Measurements from ENCODE around the gene BIVM. TPM values are rescaled to one million over a fixed set of nuclear protein-coding genes. Genes with fewer than 3 reads are reported as not detected.
A peak's percentile ranks its signal among the peaks of the same experiment; 100 is the strongest.

BIVM gene
- total and polyA plus RNA-seq, 4 donors = 7.4 to 17.8 (median 11.3) TPM

- H3K9ac ChIP-seq (ENCODE audit: low read depth in 1 of 2, low read length in 2 of 2) = peak overlapping the region; percentile 79 to 94
- H3K27ac ChIP-seq (ENCODE audit: low read depth in 1 of 2, low read length in 2 of 2) = peak overlapping the region; percentile 91 to 96
- H3K9me3 ChIP-seq (ENCODE audit: control insufficient read depth in 4 of 4, low read length in 3 of 4) = no peaks in the 10 kb centered on the region
- peaks cover 3 to 35% (median 28%) of the 10 kb centered on the region in 4 donors for H3K4me1 ChIP-seq (ENCODE audit: control insufficient read depth in 4 of 4, insufficient read depth in 4 of 4, low read length in 3 of 4)
- DNase-seq (ENCODE audit: low spot score) = no peak
- TF ChIP-seq REST (IDR thresholded peaks at IDR 0.05) = no peak
- TF ChIP-seq YY1 (IDR thresholded peaks at IDR 0.05) = no peak
- TF ChIP-seq ZBTB33 (IDR thresholded peaks at IDR 0.05) = no peak
- no peak for TF ChIP-seq FOXA2 (IDR thresholded peaks at IDR 0.05)
- no peak for TF ChIP-seq JUND (IDR thresholded peaks at IDR 0.05)
- TF ChIP-seq RAD21 (IDR thresholded peaks at IDR 0.05) = peak in 1 of 2 donors; percentile 28
- TF ChIP-seq SP1 (IDR thresholded peaks at IDR 0.05) = no peak
- TF ChIP-seq TAF1 (conservative IDR thresholded peaks at IDR 0.05) = no peak
- WGBS = under 1% methylated on average over 31 of the region's 31 CpGs
- H3K4me3 ChIP-seq (ENCODE audit: low read depth in 1 of 3, low read length in 3 of 3) = peak overlapping the region; percentile 73 to 95 (median 93)
- no peaks in the 10 kb centered on the region for H3K27me3 ChIP-seq (ENCODE audit: control insufficient read depth in 4 of 4, insufficient read depth in 4 of 4, low read length in 3 of 4)
- no peaks in the 10 kb centered on the region for H3K36me3 ChIP-seq (ENCODE audit: control insufficient read depth in 4 of 4, insufficient read depth in 3 of 4, low read depth in 1 of 4, low read length in 3 of 4)
Observed at GRCh38 chr13:102846261-102847015, 47.5 kb downstream of the BIVM start.

- 10% methylated on average over 12 of the region's 12 CpGs for WGBS
- Histone ChIP-seq H3K4me1 (ENCODE audit: control insufficient read depth in 4 of 4, insufficient read depth in 4 of 4, low read length in 3 of 4) (peaks cover 3 to 35% (median 28%) of the 10 kb centered on the region in 4 donors), H3K27ac (ENCODE audit: low read depth in 1 of 2, low read length in 2 of 2) (peak overlapping the region; percentile 91 to 96), H3K27me3 (ENCODE audit: control insufficient read depth in 4 of 4, insufficient read depth in 4 of 4, low read length in 3 of 4) (no peaks in the 10 kb centered on the region), H3K9me3 (ENCODE audit: control insufficient read depth in 4 of 4, low read length in 3 of 4) (no peaks in the 10 kb centered on the region), H3K9ac (ENCODE audit: low read depth in 1 of 2, low read length in 2 of 2) (peak overlapping the region; percentile 79 to 94), H3K36me3 (ENCODE audit: control insufficient read depth in 4 of 4, insufficient read depth in 3 of 4, low read depth in 1 of 4, low read length in 3 of 4) (no peaks in the 10 kb centered on the region), H3K4me3 (ENCODE audit: low read depth in 1 of 3, low read length in 3 of 3) (peak overlapping the region; percentile 73 to 95 (median 93))
- TF ChIP-seq CTCF (IDR thresholded peaks at IDR 0.05; ENCODE audit: low read depth, low read length, missing input control) (peak; percentile 69), NR2F2 (IDR thresholded peaks at IDR 0.05) (no peak), REST (IDR thresholded peaks at IDR 0.05) (no peak), RAD21 (IDR thresholded peaks at IDR 0.05) (peak; percentile 85 to 86), HNF4A (conservative IDR thresholded peaks at IDR 0.05) (peak in 1 of 2 donors; percentile 21), HNF4G (IDR thresholded peaks at IDR 0.05) (no peak), EGR1 (IDR thresholded peaks at IDR 0.05; ENCODE audit: low read depth in 2 of 2) (peak in 1 of 2 donors; percentile 60), SP1 (IDR thresholded peaks at IDR 0.05) (peak; percentile 10), RXRA (IDR thresholded peaks at IDR 0.05) (peak in 1 of 2 donors; percentile 26), ATF3 (IDR thresholded peaks at IDR 0.05) (peak; percentile 17)
- no peak for DNase-seq (ENCODE audit: low spot score)
Observed at GRCh38 chr13:102847272-102848234, 48.6 kb downstream of the BIVM start.
